LoVo (cell line): ENCODE results near the gene TSPEAR.

Experiments used
- DNase-seq: peaks from one replicate; pipeline ENCODE4 v3.0.0-alpha.2; 2016; ENCODE audit warnings: low spot score

Gene TSPEAR

GRCh38 chr21:44711327-44712202 is at the start of gene TSPEAR:
TSPEAR (minus strand) TSS chr21:44711572; CDS start chr21:44711514, 58 bp downstream.
- no peak for DNase-seq

GRCh38 chr21:44760376-44760775 is 49.0 kb upstream of the TSPEAR start:
- DNase-seq, result no peak

GRCh38 chr21:44759628-44760285 is 48.4 kb upstream of the TSPEAR start:
- no peak for DNase-seq

GRCh38 chr21:44758781-44759627 is 47.6 kb upstream of the TSPEAR start:
- no peak for DNase-seq

- DNase-seq, result no peak
These were observed 46.8 kb upstream of the TSPEAR start for GRCh38 chr21:44758141-44758561.

GRCh38 chr21:44757731-44758130 is 46.4 kb upstream of the TSPEAR start:
- DNase-seq, result no peak

GRCh38 chr21:44756423-44757185 is 45.2 kb upstream of the TSPEAR start:
- DNase-seq, result no peak

GRCh38 chr21:44755227-44755626 is 43.9 kb upstream of the TSPEAR start:
- no peak for DNase-seq

GRCh38 chr21:44753357-44753756 is 42.0 kb upstream of the TSPEAR start:
- DNase-seq, result no peak

GRCh38 chr21:44752671-44753235 is 41.4 kb upstream of the TSPEAR start:
- peak; percentile 54 for DNase-seq

GRCh38 chr21:44751799-44752636 is 40.6 kb upstream of the TSPEAR start:
- DNase-seq, result no peak

GRCh38 chr21:44751186-44751798 is 39.9 kb upstream of the TSPEAR start:
- no peak for DNase-seq

GRCh38 chr21:44750675-44751025 is 39.3 kb upstream of the TSPEAR start:
- DNase-seq, result no peak

- DNase-seq, result no peak
These were observed 38.6 kb upstream of the TSPEAR start for GRCh38 chr21:44749759-44750674.

GRCh38 chr21:44749116-44749758 is 37.9 kb upstream of the TSPEAR start:
- DNase-seq, result no peak

- DNase-seq, result no peak
These were observed 37.2 kb upstream of the TSPEAR start for GRCh38 chr21:44748621-44749020.

- DNase-seq, result no peak
These were observed 31.2 kb upstream of the TSPEAR start for GRCh38 chr21:44742418-44743153.

GRCh38 chr21:44741921-44742320 is 30.5 kb upstream of the TSPEAR start:
- DNase-seq, result no peak
